GM18951 (cell line): Measurements from ENCODE around the gene AMER2.

Experiments
- POLR2A ChIP-seq: IDR thresholded peaks from 4 replicates; pipeline ENCODE4 v1.6.1; 2011; ENCODE audit warnings: mild to moderate bottlenecking; ENCODE audit not compliant: insufficient read length, insufficient read depth; ENCODE audit errors: extremely low read depth
- in situ Hi-C: fragments of 300-500 bp; cut with MboI; formaldehyde crosslinking; loops from one replicate; pipeline ENCODE4 v1.12.0; 2022; ENCODE audit warnings: low sequenced_read_pairs, mixed read lengths, inconsistent platforms; ENCODE audit not compliant: unreplicated experiment

Gene AMER2

GRCh38 chr13:25114220-25114619 lies 57.9 kb downstream of the AMER2 start:
- no peak for TF ChIP-seq POLR2A
- in situ Hi-C loops, result no loop called here

- TF ChIP-seq POLR2A, result no peak
Observed at GRCh38 chr13:25112695-25113255, 59.3 kb downstream of the AMER2 start.

More at GRCh38 chr13:25112695-25113255, 59.3 kb downstream of the AMER2 start:
- in situ Hi-C loops, result no loop called here
